WERI-Rb-1 (cell line): ENCODE data around the gene BCKDHB.

ENCODE experiments used
- DNase-seq: peaks from one replicate; pipeline ENCODE4 v3.0.0-alpha.2; 2020
- H3K27ac ChIP-seq: fragments of 250-450 bp; sonication (Bioruptor Pico); 2 replicates; pipeline ENCODE4 v1.5.1; 2020; ENCODE audit warnings: mild to moderate bottlenecking, moderate library complexity
- H3K27me3 ChIP-seq: fragments of 250-450 bp; sonication (Bioruptor Pico); 2 replicates; pipeline ENCODE4 v1.5.1; 2021; ENCODE audit warnings: mild to moderate bottlenecking, low read depth, moderate library complexity; ENCODE audit not compliant: insufficient read depth, severe bottlenecking
- H3K36me3 ChIP-seq: fragments of 250-450 bp; sonication (Bioruptor Pico); 2 replicates; pipeline ENCODE4 v1.5.1; 2020; ENCODE audit warnings: mild to moderate bottlenecking, moderate library complexity
- H3K4me3 ChIP-seq: 2 replicates; pipeline ENCODE4 v1.5.1; 2011; ENCODE audit warnings: low read depth, mild to moderate bottlenecking, control low read depth, low read length
- H3K9me3 ChIP-seq: fragments of 250-450 bp; sonication (Bioruptor Pico); 2 replicates; pipeline ENCODE4 v1.5.1; 2021; ENCODE audit warnings: mild to moderate bottlenecking, moderate library complexity; ENCODE audit not compliant: severe bottlenecking
- TF ChIP-seq, protein P1 (sequence below): IDR thresholded peaks from 2 replicates; pipeline ENCODE4 v1.5.1; 2011; ENCODE audit warnings: low read depth, mild to moderate bottlenecking, control low read depth, inconsistent platforms, low read length

BCKDHB gene

DNA sequence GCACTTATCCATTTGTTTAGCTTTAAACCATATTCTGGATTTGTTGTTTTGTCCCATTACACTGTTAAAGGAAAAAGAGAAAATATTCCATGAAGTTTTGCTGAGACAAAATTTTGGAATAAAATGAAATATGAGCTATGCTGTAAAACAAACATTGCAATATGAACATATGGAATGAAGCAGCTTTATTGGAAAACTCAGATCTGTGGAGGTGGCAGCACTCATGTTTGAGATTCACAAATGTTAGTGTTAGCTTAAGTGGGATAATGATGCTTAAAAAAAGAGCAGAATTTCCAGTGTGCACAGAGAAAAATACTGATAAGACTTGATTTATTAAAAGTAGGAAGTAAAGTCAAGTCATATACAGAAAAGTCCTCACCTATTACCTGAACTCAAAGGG is 196.2 kb downstream of the BCKDHB start:
- Histone ChIP-seq H3K4me3 (no peak overlapping the region), H3K36me3 (no peaks in the 10 kb centered on the region), H3K27me3 (no peaks in the 10 kb centered on the region), H3K27ac (no peak overlapping the region), H3K9me3 (no peaks in the 10 kb centered on the region)
- no peak for DNase-seq
- TF ChIP-seq, protein P1, sequence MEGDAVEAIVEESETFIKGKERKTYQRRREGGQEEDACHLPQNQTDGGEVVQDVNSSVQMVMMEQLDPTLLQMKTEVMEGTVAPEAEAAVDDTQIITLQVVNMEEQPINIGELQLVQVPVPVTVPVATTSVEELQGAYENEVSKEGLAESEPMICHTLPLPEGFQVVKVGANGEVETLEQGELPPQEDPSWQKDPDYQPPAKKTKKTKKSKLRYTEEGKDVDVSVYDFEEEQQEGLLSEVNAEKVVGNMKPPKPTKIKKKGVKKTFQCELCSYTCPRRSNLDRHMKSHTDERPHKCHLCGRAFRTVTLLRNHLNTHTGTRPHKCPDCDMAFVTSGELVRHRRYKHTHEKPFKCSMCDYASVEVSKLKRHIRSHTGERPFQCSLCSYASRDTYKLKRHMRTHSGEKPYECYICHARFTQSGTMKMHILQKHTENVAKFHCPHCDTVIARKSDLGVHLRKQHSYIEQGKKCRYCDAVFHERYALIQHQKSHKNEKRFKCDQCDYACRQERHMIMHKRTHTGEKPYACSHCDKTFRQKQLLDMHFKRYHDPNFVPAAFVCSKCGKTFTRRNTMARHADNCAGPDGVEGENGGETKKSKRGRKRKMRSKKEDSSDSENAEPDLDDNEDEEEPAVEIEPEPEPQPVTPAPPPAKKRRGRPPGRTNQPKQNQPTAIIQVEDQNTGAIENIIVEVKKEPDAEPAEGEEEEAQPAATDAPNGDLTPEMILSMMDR, result no peak

DNA sequence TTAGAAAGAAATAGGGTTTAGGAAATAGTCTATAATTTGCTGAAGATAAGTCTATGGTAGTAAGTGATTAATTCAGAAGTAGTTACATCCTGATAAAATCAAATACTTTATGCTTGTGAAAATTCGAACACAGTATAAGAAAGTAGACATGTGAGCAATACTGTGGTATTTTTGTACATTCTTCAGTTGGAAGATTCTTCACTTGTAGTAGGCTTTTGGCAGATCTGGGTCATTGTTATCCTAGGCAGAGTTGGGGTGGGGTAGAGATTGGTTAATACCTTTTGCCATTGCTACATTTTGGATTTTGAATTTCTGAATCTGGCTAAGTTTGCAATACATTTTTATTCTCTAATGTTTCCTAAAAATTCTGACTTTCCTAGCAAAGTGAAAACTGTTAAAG is 197.5 kb downstream of the BCKDHB start:
- Histone ChIP-seq H3K9me3 (no peaks in the 10 kb centered on the region), H3K27ac (no peak overlapping the region), H3K27me3 (no peaks in the 10 kb centered on the region), H3K36me3 (no peaks in the 10 kb centered on the region), H3K4me3 (no peak overlapping the region)
- TF ChIP-seq, protein P1, result no peak
- no peak for DNase-seq

DNA sequence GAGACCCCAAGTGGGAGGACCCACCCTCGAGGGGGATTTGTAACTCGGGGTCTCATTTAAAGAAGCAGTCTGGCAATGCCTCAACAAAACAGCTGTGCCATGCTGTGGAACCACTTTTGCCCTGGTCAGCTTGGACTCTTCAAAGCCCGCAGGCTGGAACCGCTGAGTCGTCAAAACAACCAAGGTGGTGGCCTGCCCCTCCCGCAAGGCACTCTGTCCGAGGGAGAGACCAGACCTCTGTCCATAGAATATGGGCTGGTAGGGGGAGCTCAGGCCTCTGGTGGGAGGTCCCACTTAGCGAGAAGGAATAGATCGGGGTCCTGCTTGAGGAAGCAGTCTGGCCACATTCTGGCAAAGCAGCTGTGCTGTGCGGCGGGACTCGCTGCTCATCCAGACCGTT is 208.1 kb downstream of the BCKDHB start:
- Histone ChIP-seq H3K36me3 (no peaks in the 10 kb centered on the region), H3K27ac (no peak overlapping the region), H3K4me3 (no peak overlapping the region), H3K27me3 (no peaks in the 10 kb centered on the region), H3K9me3 (no peaks in the 10 kb centered on the region)
- TF ChIP-seq, protein P1, result no peak
- DNase-seq, result no peak

DNA sequence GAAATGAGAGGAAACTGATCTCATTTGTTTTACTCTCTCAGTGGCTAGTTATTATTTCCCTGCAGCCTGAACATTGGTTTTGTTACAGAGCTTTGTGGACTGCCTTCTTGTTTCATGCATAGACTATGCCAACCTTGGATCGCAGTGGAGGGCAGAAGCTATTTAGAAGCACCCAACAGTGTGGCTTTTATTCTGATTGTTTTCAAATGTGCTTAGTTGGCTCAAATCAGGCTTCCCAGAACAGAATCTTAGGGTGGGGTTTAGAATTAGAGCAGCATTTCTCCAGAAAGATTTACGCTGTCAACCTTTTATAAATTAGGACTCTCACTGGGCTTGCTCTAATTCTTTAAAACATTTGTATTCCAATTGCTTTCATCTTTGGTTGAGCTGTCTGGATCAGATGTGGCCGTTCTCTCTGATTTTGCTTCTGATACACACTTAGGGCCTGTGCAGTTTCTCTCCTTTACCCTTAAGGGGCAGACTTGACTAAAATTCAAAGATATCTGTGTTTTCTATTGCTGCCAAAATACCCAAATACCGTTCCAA is 210.3 kb downstream of the BCKDHB start:
- H3K27ac ChIP-seq, result no peak overlapping the region
- no peak for DNase-seq
- H3K4me3 ChIP-seq, result no peak overlapping the region
- TF ChIP-seq, protein P1, result no peak
- H3K9me3 ChIP-seq, result no peaks in the 10 kb centered on the region
- H3K36me3 ChIP-seq, result no peaks in the 10 kb centered on the region
- H3K27me3 ChIP-seq, result no peaks in the 10 kb centered on the region

DNA sequence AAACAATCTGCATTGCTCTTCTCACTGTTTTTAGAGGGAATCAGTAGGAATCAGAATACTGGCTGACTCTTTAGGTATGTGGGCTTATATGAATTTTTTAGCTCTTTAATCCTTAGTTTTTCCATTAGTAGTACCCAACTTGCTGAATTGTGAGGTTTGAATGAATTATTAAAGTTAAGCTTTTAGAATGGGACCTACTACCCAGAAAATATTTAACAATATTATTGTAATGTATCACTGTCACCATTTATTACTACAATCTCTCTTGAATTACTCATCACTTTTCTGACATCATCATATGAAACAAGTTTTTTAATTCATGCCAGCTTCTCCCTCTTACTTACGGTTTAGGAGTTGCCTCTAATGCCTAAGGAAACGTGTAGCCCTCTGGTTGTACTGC is 212.7 kb downstream of the BCKDHB start:
- Histone ChIP-seq H3K27ac (no peak overlapping the region), H3K4me3 (no peak overlapping the region), H3K36me3 (no peaks in the 10 kb centered on the region), H3K9me3 (no peaks in the 10 kb centered on the region), H3K27me3 (no peaks in the 10 kb centered on the region)
- TF ChIP-seq, protein P1, result no peak
- no peak for DNase-seq

DNA sequence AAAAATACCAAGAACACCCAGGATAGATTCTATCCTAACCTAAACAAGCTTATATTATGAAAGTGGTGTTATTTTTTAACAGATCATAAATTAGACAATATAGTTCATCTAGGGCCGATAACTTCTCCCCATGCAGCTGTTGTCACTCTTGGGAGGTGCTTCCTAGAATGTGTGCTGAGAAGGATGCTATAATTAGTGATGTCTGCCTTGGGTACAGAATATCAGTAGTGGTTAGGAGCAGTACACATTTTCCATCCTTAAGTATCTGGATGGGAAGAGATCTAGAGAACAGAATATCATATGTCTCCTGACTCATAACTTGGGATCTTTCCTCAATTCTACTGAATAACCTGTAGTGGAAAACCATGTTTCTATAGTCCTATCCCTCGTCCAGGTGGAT is 214.5 kb downstream of the BCKDHB start:
- Histone ChIP-seq H3K27me3 (no peaks in the 10 kb centered on the region), H3K27ac (no peak overlapping the region), H3K4me3 (no peak overlapping the region), H3K9me3 (no peaks in the 10 kb centered on the region), H3K36me3 (no peaks in the 10 kb centered on the region)
- DNase-seq, result no peak
- TF ChIP-seq, protein P1, result no peak
